NB4 (cell line): ENCODE data around the gene ARHGEF18.

Experiments used
- POLR2A ChIP-seq: IDR thresholded peaks from 2 replicates; pipeline ENCODE4 v1.6.1; 2011; ENCODE audit warnings: mild to moderate bottlenecking; ENCODE audit not compliant: insufficient read length; ENCODE audit errors: extremely low read depth
- TF ChIP-seq, protein P1 (sequence below): IDR thresholded peaks from one replicate; pipeline ENCODE4 v1.5.1; 2012; ENCODE audit warnings: low read depth, low read length

DNA sequence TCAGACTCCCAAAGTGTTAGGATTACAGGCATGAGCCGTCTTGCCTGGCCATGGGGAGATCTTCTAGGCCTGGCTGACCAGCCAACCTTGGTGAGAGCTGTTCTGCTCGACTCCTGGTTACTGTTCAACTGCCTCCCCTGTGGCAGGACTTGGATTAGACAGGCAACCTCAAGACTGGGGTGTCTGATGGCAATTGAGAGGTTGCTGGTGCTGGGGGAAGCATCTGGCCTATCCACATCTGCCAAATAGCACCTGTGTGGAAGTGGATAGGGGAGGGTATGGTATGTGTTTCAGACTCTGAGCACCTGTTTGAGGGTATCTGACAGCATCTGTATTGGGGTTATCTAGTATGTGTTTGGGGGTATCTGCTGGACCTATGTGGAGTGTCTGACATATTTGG lies 44.7 kb downstream of the ARHGEF18 start:
- TF ChIP-seq POLR2A: no peak
- TF ChIP-seq, protein P1, sequence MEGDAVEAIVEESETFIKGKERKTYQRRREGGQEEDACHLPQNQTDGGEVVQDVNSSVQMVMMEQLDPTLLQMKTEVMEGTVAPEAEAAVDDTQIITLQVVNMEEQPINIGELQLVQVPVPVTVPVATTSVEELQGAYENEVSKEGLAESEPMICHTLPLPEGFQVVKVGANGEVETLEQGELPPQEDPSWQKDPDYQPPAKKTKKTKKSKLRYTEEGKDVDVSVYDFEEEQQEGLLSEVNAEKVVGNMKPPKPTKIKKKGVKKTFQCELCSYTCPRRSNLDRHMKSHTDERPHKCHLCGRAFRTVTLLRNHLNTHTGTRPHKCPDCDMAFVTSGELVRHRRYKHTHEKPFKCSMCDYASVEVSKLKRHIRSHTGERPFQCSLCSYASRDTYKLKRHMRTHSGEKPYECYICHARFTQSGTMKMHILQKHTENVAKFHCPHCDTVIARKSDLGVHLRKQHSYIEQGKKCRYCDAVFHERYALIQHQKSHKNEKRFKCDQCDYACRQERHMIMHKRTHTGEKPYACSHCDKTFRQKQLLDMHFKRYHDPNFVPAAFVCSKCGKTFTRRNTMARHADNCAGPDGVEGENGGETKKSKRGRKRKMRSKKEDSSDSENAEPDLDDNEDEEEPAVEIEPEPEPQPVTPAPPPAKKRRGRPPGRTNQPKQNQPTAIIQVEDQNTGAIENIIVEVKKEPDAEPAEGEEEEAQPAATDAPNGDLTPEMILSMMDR: no peak
